HAP-1 (cell line): ENCODE data around the gene HNRNPC.
"Not testable (repeated sequence)": the region's sequence is repeated elsewhere in the genome, so short reads cannot be mapped to it uniquely, and the experiment has no call there.

Source experiments
- DNase-seq, 2 experiments: peaks; one replicate each; pipeline ENCODE4 v3.0.0-alpha.2; 2016 to 2020; ENCODE audit warnings: low spot score in 2 of 2
- H3K27me3 ChIP-seq: fragments of 250-450 bp; sonication (Bioruptor Pico); 2 replicates; pipeline ENCODE4 v1.5.1; 2020; ENCODE audit warnings: low read depth, mild to moderate bottlenecking, moderate library complexity
- H3K36me3 ChIP-seq: fragments of 250-450 bp; sonication (Bioruptor Pico); replicated peaks from 2 replicates; pipeline ENCODE4 v1.5.1; 2020; ENCODE audit warnings: mild to moderate bottlenecking
- H3K4me1 ChIP-seq: fragments of 250-450 bp; sonication (Bioruptor Pico); 2 replicates; pipeline ENCODE4 v1.5.1; 2020; ENCODE audit warnings: mild to moderate bottlenecking
- H3K4me3 ChIP-seq: fragments of 250-450 bp; sonication (Bioruptor Pico); 2 replicates; pipeline ENCODE4 v1.5.1; 2020; ENCODE audit warnings: mild to moderate bottlenecking, moderate library complexity
- H3K9me3 ChIP-seq: fragments of 250-450 bp; sonication (Bioruptor Pico); 2 replicates; pipeline ENCODE4 v1.5.1; 2020; ENCODE audit warnings: mild to moderate bottlenecking, moderate library complexity
- in situ Hi-C: fragments of 300-500 bp; cut with MboI; formaldehyde crosslinking; loops from 3 replicates; pipeline ENCODE4 v1.14.3; 2020; ENCODE audit warnings: low sequenced_read_pairs, inconsistent platforms, mixed read lengths

Gene HNRNPC

GRCh38 chr14:21263284-21264024 is 5.8 kb downstream of the HNRNPC start:
- Histone ChIP-seq H3K27me3 (no peaks in the 10 kb centered on the region), H3K9me3 (no peaks in the 10 kb centered on the region), H3K36me3 (peaks cover 92% of the 10 kb centered on the region), H3K4me1 (peaks cover 52% of the 10 kb centered on the region), H3K4me3 (no peak overlapping the region)
- no peak for DNase-seq
- in situ Hi-C loops: no loop called here

GRCh38 chr14:21262410-21262809 is 6.8 kb downstream of the HNRNPC start:
- Histone ChIP-seq H3K27me3 (no peaks in the 10 kb centered on the region), H3K36me3 (peaks cover 92% of the 10 kb centered on the region), H3K9me3 (no peaks in the 10 kb centered on the region), H3K4me1 (peaks cover 54% of the 10 kb centered on the region), H3K4me3 (no peak overlapping the region)
- DNase-seq: no peak
- in situ Hi-C loops: no loop called here

GRCh38 chr14:21261824-21262223 is 7.4 kb downstream of the HNRNPC start:
- Histone ChIP-seq H3K4me3 (no peak overlapping the region), H3K4me1 (peaks cover 58% of the 10 kb centered on the region), H3K27me3 (no peaks in the 10 kb centered on the region), H3K9me3 (no peaks in the 10 kb centered on the region), H3K36me3 (peaks cover 94% of the 10 kb centered on the region)
- DNase-seq: no peak
- in situ Hi-C loops: no loop called here

GRCh38 chr14:21258889-21259787 is 10.1 kb downstream of the HNRNPC start:
- Histone ChIP-seq H3K4me3 (no peak overlapping the region), H3K9me3 (no peaks in the 10 kb centered on the region), H3K27me3 (no peaks in the 10 kb centered on the region), H3K4me1 (peaks cover 35% of the 10 kb centered on the region), H3K36me3 (peaks cover 94% of the 10 kb centered on the region)
- in situ Hi-C loops: no loop called here
- no peak for DNase-seq

- H3K27me3 ChIP-seq: no peaks in the 10 kb centered on the region
- H3K4me1 ChIP-seq: peaks cover 31% of the 10 kb centered on the region
- peaks cover 88% of the 10 kb centered on the region for H3K36me3 ChIP-seq
- in situ Hi-C loops: no loop called here
- no peak overlapping the region for H3K4me3 ChIP-seq
- no peak for DNase-seq
- H3K9me3 ChIP-seq: no peaks in the 10 kb centered on the region
Observed at GRCh38 chr14:21258005-21258888, 11.0 kb downstream of the HNRNPC start.

- H3K4me3 ChIP-seq: no peak overlapping the region
- no peaks in the 10 kb centered on the region for H3K27me3 ChIP-seq
- in situ Hi-C loops: no loop called here
- DNase-seq: no peak
- H3K36me3 ChIP-seq: peaks cover 86% of the 10 kb centered on the region
- no peaks in the 10 kb centered on the region for H3K9me3 ChIP-seq
- peaks cover 23% of the 10 kb centered on the region for H3K4me1 ChIP-seq
Observed at GRCh38 chr14:21257394-21257909, 11.8 kb downstream of the HNRNPC start.

- Histone ChIP-seq H3K4me3 (no peak overlapping the region), H3K9me3 (no peaks in the 10 kb centered on the region), H3K4me1 (peaks cover 19% of the 10 kb centered on the region), H3K27me3 (no peaks in the 10 kb centered on the region), H3K36me3 (peaks cover 86% of the 10 kb centered on the region)
- DNase-seq: no peak
- in situ Hi-C loops: no loop called here
Observed at GRCh38 chr14:21256539-21257393, 12.5 kb downstream of the HNRNPC start.

GRCh38 chr14:21256102-21256447 is 13.2 kb downstream of the HNRNPC start:
- H3K4me1 ChIP-seq: peaks cover 16% of the 10 kb centered on the region
- H3K9me3 ChIP-seq, DNase-seq, in situ Hi-C loops, H3K27me3 ChIP-seq, H3K4me3 ChIP-seq: not testable (repeated sequence)
- peaks cover 86% of the 10 kb centered on the region for H3K36me3 ChIP-seq

GRCh38 chr14:21255385-21256101 is 13.7 kb downstream of the HNRNPC start:
- H3K27me3 ChIP-seq: no peaks in the 10 kb centered on the region
- H3K4me1 ChIP-seq: peaks cover 16% of the 10 kb centered on the region; the same call in 1 of the 2 replicates
- DNase-seq: no peak
- in situ Hi-C loops: no loop called here
- H3K9me3 ChIP-seq: no peaks in the 10 kb centered on the region
- no peak overlapping the region for H3K4me3 ChIP-seq
- peaks cover 84% of the 10 kb centered on the region for H3K36me3 ChIP-seq

GRCh38 chr14:21252149-21252548 is 17.1 kb downstream of the HNRNPC start:
- Histone ChIP-seq H3K4me3 (no peak overlapping the region), H3K9me3 (no peaks in the 10 kb centered on the region), H3K36me3 (peaks cover 79% of the 10 kb centered on the region), H3K27me3 (no peaks in the 10 kb centered on the region), H3K4me1 (peaks cover 12% of the 10 kb centered on the region)
- no peak for DNase-seq
- in situ Hi-C loops: no loop called here

- peaks cover 14% of the 10 kb centered on the region for H3K4me1 ChIP-seq
- no peak for DNase-seq
- in situ Hi-C loops: no loop called here
- H3K9me3 ChIP-seq: no peaks in the 10 kb centered on the region
- peaks cover 78% of the 10 kb centered on the region for H3K36me3 ChIP-seq
- H3K4me3 ChIP-seq: no peak overlapping the region
- no peaks in the 10 kb centered on the region for H3K27me3 ChIP-seq
Observed at GRCh38 chr14:21251215-21251614, 18.0 kb downstream of the HNRNPC start.

GRCh38 chr14:21248739-21249411 is 20.4 kb downstream of the HNRNPC start:
- in situ Hi-C loops: no loop called here
- DNase-seq: no peak
- peaks cover 76% of the 10 kb centered on the region for H3K36me3 ChIP-seq
- H3K4me3 ChIP-seq: no peak overlapping the region
- H3K4me1 ChIP-seq: peaks cover 14% of the 10 kb centered on the region
- no peaks in the 10 kb centered on the region for H3K27me3 ChIP-seq
- no peaks in the 10 kb centered on the region for H3K9me3 ChIP-seq
